Measurements from ENCODE around the gene MEGF11.

Gene MEGF11

GRCh38 chr15:65917936-65918335, 335.6 kb downstream of the MEGF11 start:
- DNase-seq (ENCODE audit: low read depth in 2 of 2), result no peak

DNA sequence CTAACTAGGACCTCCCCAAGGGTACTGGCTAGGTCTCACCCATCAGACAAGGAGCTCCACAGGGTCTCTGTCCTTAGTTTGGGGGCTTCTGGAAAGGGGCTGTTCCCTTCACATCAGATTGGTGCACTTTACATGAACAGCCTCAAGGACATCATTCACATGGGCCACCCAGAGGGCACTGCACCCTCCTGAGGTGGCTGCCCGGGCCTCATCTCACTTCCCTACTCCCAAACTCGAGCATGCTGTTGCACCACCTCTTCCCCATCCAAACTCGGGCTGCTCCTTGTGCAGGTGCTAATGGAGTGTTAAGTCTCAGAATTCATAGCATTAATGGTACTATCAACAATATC, 336.2 kb downstream of the MEGF11 start:
- no peak for DNase-seq (ENCODE audit: low read depth in 2 of 2)

GRCh38 chr15:65916664-65917406, 336.7 kb downstream of the MEGF11 start:
- DNase-seq (ENCODE audit: low read depth in 2 of 2), result peak; percentile 20 to 26

GRCh38 chr15:65916041-65916663, 337.4 kb downstream of the MEGF11 start:
- DNase-seq (ENCODE audit: low read depth in 2 of 2), result no peak

- DNase-seq (ENCODE audit: low read depth in 2 of 2), result no peak
Measured at GRCh38 chr15:65914981-65915925, 338.3 kb downstream of the MEGF11 start.

- no peak for DNase-seq (ENCODE audit: low read depth in 2 of 2)
Measured at GRCh38 chr15:65914386-65914785, 339.2 kb downstream of the MEGF11 start.

DNA sequence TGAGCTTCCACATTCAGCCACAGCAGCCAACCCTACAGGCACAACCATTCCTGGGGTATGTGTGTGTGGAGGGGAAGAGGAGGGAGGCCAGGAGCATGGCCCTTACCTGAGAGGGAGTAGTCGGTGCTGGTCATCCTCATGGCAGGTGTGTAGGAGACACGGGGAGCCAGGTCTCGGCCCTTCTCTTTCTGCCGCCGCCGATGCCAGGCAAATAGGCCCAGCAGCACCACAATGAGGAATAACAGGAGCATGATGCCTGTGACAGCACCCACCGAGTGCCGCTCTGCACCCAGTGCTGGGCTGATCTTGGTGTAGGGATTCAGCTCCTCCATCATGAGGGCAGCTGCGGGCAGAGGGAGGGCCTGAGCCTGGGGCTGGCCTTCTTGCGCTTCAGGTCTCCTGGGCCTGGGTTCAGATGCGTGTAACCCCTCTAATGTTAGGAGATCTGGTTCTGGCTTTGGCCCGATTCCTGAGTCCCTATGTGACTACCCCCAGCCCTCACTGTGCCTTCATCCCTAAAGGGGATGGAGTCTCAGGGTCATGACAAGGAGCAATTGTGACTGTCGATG, 339.8 kb downstream of the MEGF11 start:
- no peak for DNase-seq (ENCODE audit: low read depth in 2 of 2)

DNA sequence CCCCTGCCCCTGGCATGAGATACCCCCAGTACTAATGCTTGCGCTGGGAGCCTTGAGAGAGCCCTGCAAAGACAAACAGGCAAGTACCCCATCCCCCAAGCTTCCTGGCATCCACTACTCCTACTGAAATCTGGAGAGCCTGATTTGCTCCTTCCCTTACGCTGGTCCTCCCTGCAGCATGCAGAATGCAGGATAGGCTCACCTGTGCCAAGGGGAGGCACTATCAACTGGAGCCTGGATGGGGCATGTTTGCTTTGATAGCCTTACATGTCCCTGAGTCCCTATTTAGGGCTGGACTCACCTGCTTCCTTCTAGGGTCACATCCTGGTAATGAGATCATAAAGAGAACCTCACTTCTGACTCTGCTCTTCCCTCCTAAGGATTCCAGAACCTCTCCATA, 341.3 kb downstream of the MEGF11 start:
- DNase-seq (ENCODE audit: low read depth in 2 of 2), result no peak

GRCh38 chr15:65910341-65910740, 343.2 kb downstream of the MEGF11 start:
- DNase-seq (ENCODE audit: low read depth in 2 of 2), result no peak

DNA sequence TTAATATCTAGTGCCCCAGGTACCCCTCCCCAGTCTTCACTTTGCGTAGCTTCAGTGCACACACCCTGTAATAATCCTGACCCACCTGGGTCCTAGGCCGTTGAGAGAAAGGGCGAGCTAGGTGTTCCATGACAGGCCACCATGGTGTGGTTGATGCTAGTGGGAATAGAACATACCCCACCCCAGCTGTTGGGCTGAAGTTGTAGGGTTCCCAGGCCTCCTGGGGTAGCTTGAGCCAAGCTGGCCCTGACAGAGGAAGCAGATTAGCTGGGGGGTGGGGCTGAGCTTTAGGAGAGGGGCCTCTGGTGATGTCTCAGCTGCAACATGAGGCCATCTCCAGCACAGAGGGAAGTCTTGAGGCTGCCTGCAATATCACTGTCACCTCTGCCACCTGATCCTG, 343.7 kb downstream of the MEGF11 start:
- DNase-seq (ENCODE audit: low read depth in 2 of 2), result no peak

DNA sequence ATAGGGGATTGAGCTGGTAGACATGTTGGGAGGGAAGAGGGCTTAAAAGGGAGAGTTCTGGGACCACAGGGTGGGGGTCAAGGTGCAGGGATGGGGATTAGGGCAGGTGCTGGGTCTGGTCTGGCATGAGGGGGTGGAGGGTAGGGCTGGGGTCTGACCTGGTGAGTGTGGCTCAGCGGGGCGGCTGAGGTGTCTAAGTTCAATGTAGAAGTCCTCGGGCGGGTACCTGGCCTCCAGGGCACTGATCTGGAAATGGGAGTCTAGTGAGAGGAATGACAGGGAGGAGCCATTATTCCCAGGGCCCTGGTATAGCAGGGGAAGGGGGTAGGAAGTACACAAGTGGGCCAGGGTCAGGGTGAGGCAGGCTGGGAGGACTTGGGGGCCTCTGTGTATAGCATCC, 344.7 kb downstream of the MEGF11 start:
- no peak for DNase-seq (ENCODE audit: low read depth in 2 of 2)

DNA sequence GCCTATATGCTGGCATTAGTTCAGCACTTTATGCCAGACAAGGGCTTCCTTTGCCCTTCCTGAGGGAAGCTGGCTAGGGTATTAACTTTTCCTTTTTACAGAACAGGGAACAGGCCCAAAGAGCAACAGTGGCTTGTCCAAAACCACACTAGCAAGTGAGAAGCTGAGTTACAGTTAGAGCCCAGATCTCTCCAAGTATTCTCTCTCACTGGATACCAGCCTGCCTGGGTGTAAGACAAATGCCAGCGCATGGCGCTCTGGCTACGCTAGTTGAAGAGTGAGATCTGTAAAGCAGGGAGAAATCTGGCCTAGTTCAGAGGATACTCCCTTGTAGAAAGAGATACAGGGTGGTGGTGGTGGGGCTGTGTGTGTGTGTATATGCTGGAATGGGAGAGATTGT, 345.9 kb downstream of the MEGF11 start:
- DNase-seq (ENCODE audit: low read depth in 2 of 2), result no peak

DNA sequence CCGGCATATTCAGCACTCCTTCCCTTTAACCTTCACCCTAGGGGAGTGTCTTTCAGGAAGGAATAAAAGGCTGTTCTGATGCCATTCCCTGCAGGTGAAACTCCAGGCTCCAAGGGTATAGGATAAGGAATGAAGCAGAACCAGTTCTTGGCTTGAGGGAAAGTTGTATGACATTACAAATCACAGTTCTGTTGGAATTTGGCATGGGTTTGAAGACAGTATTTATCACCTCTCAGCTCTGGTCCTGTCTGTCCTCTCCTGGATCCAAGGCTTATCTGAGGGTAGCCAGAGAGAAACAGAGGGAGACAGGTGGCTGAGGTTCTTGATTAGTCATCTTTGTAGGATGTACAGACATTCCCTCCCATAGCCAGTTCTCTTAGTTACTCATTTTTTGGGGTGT, 347.2 kb downstream of the MEGF11 start:
- DNase-seq (ENCODE audit: low read depth in 2 of 2), result no peak

DNA sequence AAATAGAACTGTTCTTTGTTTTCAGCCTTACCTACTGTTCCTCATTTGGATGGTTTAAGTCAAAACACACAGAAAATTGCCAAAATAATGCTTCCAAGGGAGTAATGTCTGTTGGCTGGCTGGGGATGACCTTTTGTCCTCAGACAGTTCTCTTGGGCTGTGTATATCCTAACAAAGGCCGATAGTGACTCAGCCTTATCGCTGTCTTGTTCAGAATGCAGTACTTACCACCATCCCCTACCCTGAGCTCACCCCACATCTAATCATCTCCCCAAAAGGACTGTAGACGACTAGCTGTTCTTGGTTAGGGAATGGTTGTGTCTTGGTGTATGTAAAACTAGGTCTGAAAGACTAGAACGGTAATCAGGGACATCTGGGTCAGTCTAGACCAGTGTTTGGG, 349.2 kb downstream of the MEGF11 start:
- DNase-seq (ENCODE audit: low read depth in 2 of 2), result no peak

DNA sequence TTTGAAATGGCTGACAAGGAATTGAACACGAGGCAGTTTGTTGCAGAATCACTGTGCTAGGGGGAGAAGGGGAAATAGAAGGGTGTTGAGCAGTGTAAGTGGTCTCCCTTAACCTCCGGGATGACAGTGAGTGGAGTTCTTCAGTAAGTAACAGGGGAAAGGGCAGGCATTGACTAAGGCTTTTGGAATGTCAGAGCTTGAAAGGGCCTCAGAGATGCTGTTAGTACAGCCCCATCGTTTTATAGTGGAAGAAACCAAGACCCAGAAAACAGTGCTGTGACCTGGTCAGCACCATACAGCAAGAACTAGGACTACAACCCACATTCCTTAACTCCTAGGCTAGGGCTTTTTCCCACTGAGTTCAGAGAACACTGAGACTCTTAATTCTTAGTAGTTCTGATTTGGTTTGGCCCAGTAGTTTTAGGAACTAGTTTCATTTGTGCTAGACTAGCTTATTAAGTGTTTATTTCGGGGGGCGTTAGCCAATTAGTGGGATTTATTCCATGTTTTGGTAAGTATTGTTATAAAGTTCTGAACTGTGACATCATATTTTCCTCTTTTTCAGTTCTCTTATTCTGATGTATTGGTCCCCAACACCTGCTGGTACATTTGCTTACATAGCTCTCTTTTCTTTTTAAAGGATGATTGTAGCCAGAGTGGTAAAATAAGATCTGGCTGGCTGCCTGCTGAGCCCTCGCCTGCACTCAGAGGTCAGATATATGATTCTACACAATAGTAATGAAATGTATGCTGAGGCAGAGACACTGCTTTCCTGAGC, 350.1 kb downstream of the MEGF11 start:
- no peak for DNase-seq (ENCODE audit: low read depth in 2 of 2)

DNA sequence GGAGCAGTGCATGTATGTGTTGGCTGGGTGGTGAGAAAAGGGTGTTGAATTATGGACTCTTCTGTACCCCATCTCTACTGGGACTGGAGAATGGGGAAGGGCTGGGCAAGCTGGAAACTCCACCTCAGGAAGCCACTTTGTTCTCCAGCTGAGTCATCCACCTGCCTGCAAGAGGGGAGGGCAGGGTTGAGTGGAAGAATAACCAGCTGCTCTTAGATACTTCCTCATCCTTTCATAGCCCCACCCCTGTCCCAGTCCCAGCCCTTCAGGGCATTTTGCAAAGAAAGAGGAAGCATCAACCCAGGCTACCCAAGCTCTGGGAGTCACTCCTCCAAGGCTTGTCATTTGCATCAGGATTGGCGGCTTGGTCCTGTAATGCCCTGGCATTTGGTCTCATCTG, 351.2 kb downstream of the MEGF11 start:
- DNase-seq (ENCODE audit: low read depth in 2 of 2), result no peak

DNA sequence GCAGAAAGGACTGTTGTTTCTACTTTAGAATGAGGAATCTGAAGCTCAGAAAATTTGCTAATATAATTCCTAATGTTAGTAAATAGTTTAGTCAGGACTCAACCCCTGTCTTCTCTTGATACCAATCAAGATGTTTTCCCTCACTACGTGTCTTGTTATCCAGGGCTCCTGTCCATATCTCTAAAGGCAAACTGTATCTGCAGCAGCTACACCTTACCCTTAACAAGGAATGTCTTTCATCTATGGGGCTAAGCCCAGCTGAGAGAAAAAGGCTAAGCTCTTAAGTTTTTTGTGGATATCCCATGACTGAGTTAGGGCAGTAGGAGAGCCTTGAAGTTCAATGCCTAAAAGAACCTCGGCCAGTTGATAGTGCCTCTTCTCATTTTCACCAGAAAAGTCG, 351.7 kb downstream of the MEGF11 start:
- no peak for DNase-seq (ENCODE audit: low read depth in 2 of 2)

DNA sequence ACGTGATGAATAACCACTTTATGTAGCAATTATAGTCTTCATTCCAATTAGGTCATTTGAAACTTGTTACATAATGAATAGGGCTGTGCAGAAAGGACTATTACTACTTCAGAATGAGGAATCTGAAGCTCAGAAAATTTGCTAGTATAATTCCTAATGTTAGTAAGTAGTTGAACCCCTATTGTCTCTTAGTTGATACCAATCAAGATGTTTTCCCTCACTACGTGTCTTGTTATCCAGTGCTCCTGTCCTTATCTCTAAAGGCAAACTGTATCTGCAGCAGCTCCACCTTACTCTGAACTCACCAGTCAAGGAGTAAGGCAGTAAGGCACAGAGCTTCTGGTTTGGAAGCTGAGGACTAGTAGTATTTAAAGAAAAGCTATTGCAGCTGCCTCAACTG, 352.2 kb downstream of the MEGF11 start:
- DNase-seq (ENCODE audit: low read depth in 2 of 2), result no peak

GRCh38 chr15:65900488-65900887, 353.1 kb downstream of the MEGF11 start:
- no peak for DNase-seq (ENCODE audit: low read depth in 2 of 2)

- DNase-seq (ENCODE audit: low read depth in 2 of 2), result no peak
Measured at GRCh38 chr15:65896236-65896635, 357.3 kb downstream of the MEGF11 start.

GRCh38 chr15:65893060-65893459, 360.5 kb downstream of the MEGF11 start:
- DNase-seq (ENCODE audit: low read depth in 2 of 2), result no peak

DNA sequence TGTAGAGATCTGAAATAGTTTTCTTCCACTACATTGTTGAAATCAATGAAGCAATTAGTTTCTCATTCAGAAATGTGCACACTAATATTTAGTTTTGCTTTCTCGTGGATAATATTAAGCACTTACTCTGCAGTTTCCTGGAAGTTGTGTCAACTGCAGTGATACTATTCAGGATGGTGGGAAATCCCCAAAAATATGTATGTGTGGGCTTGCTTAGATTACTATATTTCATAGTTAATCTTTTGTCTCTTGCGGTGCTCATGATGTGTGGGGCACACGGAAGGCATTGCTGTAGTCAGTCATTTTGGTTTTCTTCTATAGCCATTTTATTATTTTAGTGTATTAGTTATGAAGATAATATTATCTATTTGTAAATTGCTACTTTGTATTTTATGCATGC, 364.6 kb downstream of the MEGF11 start:
- DNase-seq (ENCODE audit: low read depth in 2 of 2), result no peak
